Aortic smooth muscle cell (primary cell): ENCODE results near the gene FKBP5. TPM values are rescaled to one million over a fixed set of nuclear protein-coding genes. Genes with fewer than 3 reads are reported as not detected.

Experiments
- total RNA-seq: library from RNA; depleted of rRNA; stranded (reverse); fragments of >200 nt; gene quantifications from 2 replicates; pipeline ENCODE4 v1.2.3, GENCODE V29; 2014

The FKBP5 gene
- total RNA-seq, result 3.6 and 4.9 TPM in 2 replicates

DNA sequence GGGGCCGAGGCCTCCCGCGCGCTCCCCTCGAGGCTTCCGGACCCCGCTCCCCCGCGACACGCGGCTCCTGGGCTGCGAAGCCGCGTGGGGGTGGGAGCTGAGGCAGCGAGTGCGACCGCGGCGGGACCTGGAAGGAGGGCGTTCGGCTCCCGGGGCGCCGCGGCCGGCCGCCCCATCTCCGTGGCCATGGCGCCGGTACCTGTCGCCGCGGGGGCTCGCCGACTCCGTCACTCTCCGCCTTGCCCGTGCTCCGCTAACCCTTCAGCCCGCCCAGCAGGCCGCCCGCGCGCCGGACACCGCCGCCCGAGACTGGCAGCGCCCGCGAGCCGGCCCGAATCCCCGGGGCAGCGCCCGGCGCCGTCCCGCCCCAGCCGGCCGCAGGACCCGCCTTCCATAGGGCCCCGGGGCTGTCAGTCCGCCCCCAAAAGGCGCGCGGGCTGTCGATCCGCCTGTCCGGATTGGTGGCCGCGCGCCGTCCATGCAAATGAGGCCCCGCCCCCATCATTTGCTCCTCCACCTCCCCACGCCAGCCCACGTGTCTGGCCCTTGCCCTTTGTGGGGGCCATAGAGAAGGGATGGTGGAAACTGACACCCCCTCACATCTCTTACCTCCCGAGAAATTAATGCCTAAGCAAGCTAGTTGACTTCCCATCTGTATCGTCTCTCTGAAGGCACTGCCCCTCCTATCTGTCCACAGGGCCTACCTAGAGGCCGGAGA lies at the start of gene FKBP5:
TSS of gene FKBP5 (minus strand) at position 311 of the 718 bp plus-strand sequence. CDS start 46,091 bp downstream, outside the sequence.

DNA sequence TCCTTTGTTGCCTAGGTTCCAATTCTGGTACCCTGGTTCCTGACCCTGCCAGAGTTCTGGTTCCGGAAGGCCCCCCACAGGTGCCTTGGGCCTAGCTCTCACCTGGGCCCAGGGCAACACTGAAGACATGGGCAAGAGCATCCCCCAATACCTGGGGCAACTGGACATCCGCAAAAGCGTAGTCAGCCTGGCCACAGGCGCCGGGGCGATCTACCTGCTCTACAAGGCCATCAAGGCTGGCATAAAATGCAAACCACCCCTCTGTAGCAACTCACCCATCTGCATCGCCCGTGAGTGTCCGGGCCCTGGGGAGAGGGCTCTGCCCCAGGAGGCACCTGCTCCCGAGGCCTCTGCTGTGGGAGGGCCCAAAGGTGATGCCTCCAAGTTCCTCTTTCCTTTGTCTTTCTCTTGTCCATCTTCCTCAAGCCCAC lies 48.3 kb upstream of the FKBP5 start, which contains the start of gene ARMC12:
TSS of gene ARMC12 (plus strand) at position 51 of the 431 bp plus-strand sequence. CDS start at position 128, 77 bp downstream.

Other genes starting within 250 kb of the FKBP5 start
- gene FANCE, start 236.6 kb downstream of the FKBP5 start, total RNA-seq, result 4.0 and 6.6 TPM in 2 replicates
- gene RPL10A, start 220.5 kb downstream of the FKBP5 start, total RNA-seq, result 1,863 and 1,949 TPM in 2 replicates
- gene TEAD3, start 191.8 kb downstream of the FKBP5 start, total RNA-seq, result 6.9 and 7.0 TPM in 2 replicates
- not detected in 2 replicates for gene TULP1, start 176.0 kb downstream of the FKBP5 start, total RNA-seq
- 0.06 and 0.13 TPM in 2 replicates for gene ARMC12, start 48.1 kb upstream of the FKBP5 start, total RNA-seq
- not detected in 2 replicates for gene CLPSL2, start 87.7 kb upstream of the FKBP5 start, total RNA-seq
- not detected in 2 replicates for gene CLPSL1, start 92.1 kb upstream of the FKBP5 start, total RNA-seq
- not detected in 2 replicates for gene CLPS, start 108.4 kb upstream of the FKBP5 start, total RNA-seq
- not detected in 2 replicates for gene LHFPL5, start 116.4 kb upstream of the FKBP5 start, total RNA-seq
- gene SRPK1, start 232.2 kb upstream of the FKBP5 start, total RNA-seq, result 43.8 and 46.1 TPM in 2 replicates